LNCaP clone FGC (cell line): ENCODE measurements around the gene EIF4EBP3.

Experiments
- DNase-seq: peaks from one replicate; pipeline ENCODE4 v3.0.0-alpha.2; 2011; ENCODE audit warnings: low read depth
- H3K4me3 ChIP-seq: 2 replicates; pipeline ENCODE4 v1.5.1; 2011; ENCODE audit warnings: mild to moderate bottlenecking, low read depth, low read length, control low read depth
- CTCF ChIP-seq: IDR thresholded peaks from 2 replicates; pipeline ENCODE4 v1.5.1; 2012; ENCODE audit warnings: mild to moderate bottlenecking; ENCODE audit not compliant: control insufficient read depth, insufficient read depth; ENCODE audit errors: extremely low read depth

The EIF4EBP3 gene

GRCh38 chr5:140594169-140594568 is 46.7 kb downstream of the EIF4EBP3 start:
- TF ChIP-seq CTCF, result no peak
- H3K4me3 ChIP-seq, result no peak overlapping the region
- DNase-seq, result no peak

GRCh38 chr5:140595538-140596300 is 48.3 kb downstream of the EIF4EBP3 start:
- DNase-seq, result no peak
- no peak for TF ChIP-seq CTCF
- no peak overlapping the region for H3K4me3 ChIP-seq

GRCh38 chr5:140596321-140596741 is 48.9 kb downstream of the EIF4EBP3 start:
- no peak for DNase-seq
- no peak for TF ChIP-seq CTCF
- H3K4me3 ChIP-seq, result no peak overlapping the region

- H3K4me3 ChIP-seq, result no peak overlapping the region
- DNase-seq, result no peak
- TF ChIP-seq CTCF, result no peak
Measured at GRCh38 chr5:140598836-140599235, 51.4 kb downstream of the EIF4EBP3 start.
